GM18858 (cell line): Measurements from ENCODE around the gene XYLT1.

Source experiments
- ATAC-seq: cut with Tn5 transposase; IDR thresholded peaks from one replicate; pipeline ENCODE4 v1.9.1; 2021; ENCODE audit not compliant: unreplicated experiment

The XYLT1 gene

GRCh38 chr16:17266608-17267313 is 204.0 kb downstream of the XYLT1 start:
- no peak for ATAC-seq

- ATAC-seq = no peak
Measured at GRCh38 chr16:17265154-17265553, 205.6 kb downstream of the XYLT1 start.

- no peak for ATAC-seq
Measured at GRCh38 chr16:17261197-17261858, 209.4 kb downstream of the XYLT1 start.

- no peak for ATAC-seq
Measured at GRCh38 chr16:17260276-17260849, 210.4 kb downstream of the XYLT1 start.

GRCh38 chr16:17259751-17260270 is 210.9 kb downstream of the XYLT1 start:
- no peak for ATAC-seq

GRCh38 chr16:17258848-17259713 is 211.7 kb downstream of the XYLT1 start:
- peak; percentile 61 for ATAC-seq

- no peak for ATAC-seq
Measured at GRCh38 chr16:17258077-17258599, 212.6 kb downstream of the XYLT1 start.

GRCh38 chr16:17257426-17258023 is 213.2 kb downstream of the XYLT1 start:
- no peak for ATAC-seq

GRCh38 chr16:17252701-17253100 is 218.1 kb downstream of the XYLT1 start:
- no peak for ATAC-seq

- no peak for ATAC-seq
Measured at GRCh38 chr16:17252064-17252463, 218.7 kb downstream of the XYLT1 start.

GRCh38 chr16:17251496-17251895 is 219.3 kb downstream of the XYLT1 start:
- no peak for ATAC-seq

GRCh38 chr16:17246974-17247732 is 223.6 kb downstream of the XYLT1 start:
- no peak for ATAC-seq

GRCh38 chr16:17246268-17246885 is 224.4 kb downstream of the XYLT1 start:
- ATAC-seq = no peak

- no peak for ATAC-seq
Measured at GRCh38 chr16:17245776-17246175, 225.0 kb downstream of the XYLT1 start.

- no peak for ATAC-seq
Measured at GRCh38 chr16:17244872-17245551, 225.7 kb downstream of the XYLT1 start.

- no peak for ATAC-seq
Measured at GRCh38 chr16:17241264-17241835, 229.4 kb downstream of the XYLT1 start.

GRCh38 chr16:17238285-17239028 is 232.3 kb downstream of the XYLT1 start:
- no peak for ATAC-seq
